CD4-positive, alpha-beta T cell treated with Interleukin-2 at 100 ng/mL for 4 hours (primary cell): ENCODE results near the gene CTIF.
"Not testable (repeated sequence)": the region's sequence is repeated elsewhere in the genome, so short reads cannot be mapped to it uniquely, and the experiment has no call there.

Source experiments
- DNase-seq: peaks from one replicate; pipeline ENCODE4 v3.0.0-alpha.2; 2020; ENCODE audit warnings: low spot score

Gene CTIF

GRCh38 chr18:48644029-48644428 is 105.2 kb downstream of the CTIF start:
- no peak for DNase-seq

GRCh38 chr18:48645427-48646002 is 106.7 kb downstream of the CTIF start:
- no peak for DNase-seq

GRCh38 chr18:48646976-48647375 is 108.1 kb downstream of the CTIF start:
- DNase-seq, result no peak

- DNase-seq, result no peak
Measured at GRCh38 chr18:48649231-48649630, 110.4 kb downstream of the CTIF start.

GRCh38 chr18:48654591-48654990 is 115.8 kb downstream of the CTIF start:
- not testable (repeated sequence) for DNase-seq

GRCh38 chr18:48655508-48655907 is 116.7 kb downstream of the CTIF start:
- no peak for DNase-seq

GRCh38 chr18:48656176-48656575 is 117.3 kb downstream of the CTIF start:
- no peak for DNase-seq

- no peak for DNase-seq
Measured at GRCh38 chr18:48656582-48656981, 117.8 kb downstream of the CTIF start.

- DNase-seq, result no peak
Measured at GRCh38 chr18:48657447-48658120, 118.8 kb downstream of the CTIF start.

GRCh38 chr18:48658721-48659120 is 119.9 kb downstream of the CTIF start:
- no peak for DNase-seq

- DNase-seq, result no peak
Measured at GRCh38 chr18:48659188-48660009, 120.6 kb downstream of the CTIF start.

- DNase-seq, result no peak
Measured at GRCh38 chr18:48660346-48661228, 121.8 kb downstream of the CTIF start.

- DNase-seq, result no peak
Measured at GRCh38 chr18:48661421-48661820, 122.6 kb downstream of the CTIF start.

- DNase-seq, result no peak
Measured at GRCh38 chr18:48662011-48662661, 123.3 kb downstream of the CTIF start.

- DNase-seq, result no peak
Measured at GRCh38 chr18:48663096-48663930, 124.5 kb downstream of the CTIF start.

GRCh38 chr18:48663931-48664847 is 125.4 kb downstream of the CTIF start:
- peak; percentile 54 for DNase-seq

- no peak for DNase-seq
Measured at GRCh38 chr18:48665654-48666053, 126.8 kb downstream of the CTIF start.

GRCh38 chr18:48666613-48667012 is 127.8 kb downstream of the CTIF start:
- no peak for DNase-seq
